ENCODE data around the gene SMIM44.
"Not testable (repeated sequence)": the region's sequence is repeated elsewhere in the genome, so short reads cannot be mapped to it uniquely, and the experiment has no call there.

SMIM44 gene

DNA sequence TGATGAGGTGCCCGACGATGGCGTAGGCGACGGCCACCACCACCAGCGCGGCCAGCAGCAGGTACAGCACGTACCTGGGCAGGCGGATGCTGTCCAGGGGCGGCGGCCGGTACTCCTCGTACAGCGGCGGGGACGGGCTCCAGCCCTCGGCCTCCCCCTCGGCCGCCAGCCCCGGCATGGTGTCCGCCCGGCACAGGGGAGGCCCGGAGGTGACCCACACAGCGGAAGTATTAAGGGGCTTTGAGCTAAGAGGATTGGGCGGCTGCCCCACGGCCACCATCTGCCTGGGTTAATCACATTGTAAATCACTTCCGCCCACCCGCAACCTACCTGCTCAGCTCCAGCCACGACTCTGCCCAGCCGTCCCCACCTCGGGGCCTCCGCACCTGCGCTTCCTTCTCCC lies at the start of gene SMIM44:
SMIM44 (minus strand) TSS at position 216 of the 403 bp plus-strand sequence; CDS start at position 178, 38 bp downstream.
- DNase-seq = no peak

DNA sequence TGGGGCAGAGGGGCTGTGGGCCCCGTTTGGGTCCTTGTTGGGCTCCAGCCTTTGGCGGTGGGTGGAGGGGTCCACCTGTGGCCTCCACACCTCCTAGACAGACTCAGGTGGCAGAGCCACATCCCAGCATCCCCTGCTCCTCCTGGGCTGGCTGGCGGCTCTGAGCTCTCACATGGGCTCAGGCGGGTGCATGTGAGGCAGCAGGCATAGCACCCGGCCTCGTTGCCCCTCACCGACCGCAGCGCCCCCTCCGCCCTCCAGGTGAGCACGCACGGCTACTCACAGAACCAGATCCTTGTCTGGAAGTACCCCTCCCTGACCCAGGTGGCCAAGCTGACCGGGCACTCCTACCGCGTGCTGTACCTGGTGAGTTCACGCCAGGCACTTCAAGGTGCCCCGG lies 49.8 kb upstream of the SMIM44 start:
- DNase-seq = no peak

GRCh38 chr19:3532154-3532786 lies 49.0 kb upstream of the SMIM44 start:
- no peak for DNase-seq

- DNase-seq = no peak
Measured at GRCh38 chr19:3531716-3532115, 48.5 kb upstream of the SMIM44 start.

DNA sequence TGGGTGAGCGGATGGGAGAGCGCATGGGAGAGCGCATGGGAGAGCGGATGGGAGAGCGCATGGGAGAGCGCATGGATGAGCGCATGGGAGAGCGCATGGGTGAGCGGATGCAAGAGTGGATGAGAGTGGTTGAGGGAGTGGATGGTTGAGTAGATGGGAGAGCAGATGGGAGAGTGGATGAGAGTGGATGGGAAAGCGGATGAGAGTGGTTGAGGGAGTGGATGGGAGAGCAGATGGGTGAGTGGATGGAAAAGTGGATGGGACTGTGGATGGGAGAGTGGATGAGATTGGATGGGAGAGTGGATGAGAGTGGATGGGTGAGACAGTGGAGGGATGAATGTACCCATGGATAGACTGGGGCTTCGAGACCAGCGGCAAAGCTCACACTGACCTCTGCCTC lies 47.1 kb upstream of the SMIM44 start:
- no peak for DNase-seq

- not testable (repeated sequence) for DNase-seq
Measured at GRCh38 chr19:3529299-3529698, 46.1 kb upstream of the SMIM44 start.

- DNase-seq = no peak
Measured at GRCh38 chr19:3528539-3529211, 45.4 kb upstream of the SMIM44 start.

DNA sequence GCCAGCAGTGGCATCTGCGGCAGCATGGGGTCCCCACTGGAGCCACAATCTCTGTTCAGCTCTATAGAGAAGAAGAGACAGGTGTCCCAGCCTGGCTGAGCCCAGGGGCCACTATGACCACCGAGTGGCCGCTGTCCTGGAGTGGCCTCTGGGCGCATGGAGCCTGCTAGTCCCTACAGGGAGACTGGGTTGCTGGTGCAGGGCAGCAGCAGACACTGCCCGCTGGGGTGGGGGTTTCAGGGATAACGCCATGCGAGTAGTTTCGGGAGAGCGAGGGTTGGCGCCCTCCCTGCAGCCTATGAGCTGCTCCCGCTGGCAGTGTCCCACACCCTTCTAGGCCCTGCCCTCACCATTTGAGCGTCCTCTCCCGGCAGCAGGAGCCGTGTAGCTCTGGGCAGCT lies 44.8 kb upstream of the SMIM44 start:
- no peak for DNase-seq

DNA sequence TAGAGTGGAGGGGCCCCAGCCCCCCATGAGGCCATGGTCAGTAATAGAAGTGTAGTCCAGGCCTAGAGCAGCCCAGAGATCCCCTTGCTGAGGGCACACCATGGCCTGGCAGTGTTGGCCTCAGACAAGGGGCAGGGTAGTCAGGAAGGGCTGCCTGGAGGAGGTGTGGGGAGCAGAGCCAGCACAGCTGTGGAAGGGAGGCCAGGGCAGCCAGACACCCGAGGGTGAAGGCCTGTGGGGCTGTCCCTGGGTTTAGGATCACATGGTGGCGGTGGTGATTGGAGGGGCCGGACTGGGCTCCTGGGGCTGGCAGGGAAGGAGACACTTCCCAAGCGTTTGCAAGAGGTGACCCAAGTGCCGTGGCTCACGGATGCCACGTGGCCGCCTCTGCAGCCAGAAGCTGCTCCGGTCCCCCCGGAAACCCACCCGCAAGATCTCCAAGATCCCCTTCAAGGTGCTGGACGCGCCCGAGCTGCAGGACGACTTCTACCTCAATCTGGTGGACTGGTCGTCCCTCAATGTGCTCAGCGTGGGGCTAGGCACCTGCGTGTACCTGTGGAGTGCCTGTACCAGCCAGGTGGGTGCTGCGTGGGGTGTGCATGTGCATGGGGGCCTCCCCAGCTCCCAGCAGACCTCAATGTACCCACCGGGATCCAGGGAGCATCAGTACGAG lies 44.1 kb upstream of the SMIM44 start:
- DNase-seq = no peak

DNA sequence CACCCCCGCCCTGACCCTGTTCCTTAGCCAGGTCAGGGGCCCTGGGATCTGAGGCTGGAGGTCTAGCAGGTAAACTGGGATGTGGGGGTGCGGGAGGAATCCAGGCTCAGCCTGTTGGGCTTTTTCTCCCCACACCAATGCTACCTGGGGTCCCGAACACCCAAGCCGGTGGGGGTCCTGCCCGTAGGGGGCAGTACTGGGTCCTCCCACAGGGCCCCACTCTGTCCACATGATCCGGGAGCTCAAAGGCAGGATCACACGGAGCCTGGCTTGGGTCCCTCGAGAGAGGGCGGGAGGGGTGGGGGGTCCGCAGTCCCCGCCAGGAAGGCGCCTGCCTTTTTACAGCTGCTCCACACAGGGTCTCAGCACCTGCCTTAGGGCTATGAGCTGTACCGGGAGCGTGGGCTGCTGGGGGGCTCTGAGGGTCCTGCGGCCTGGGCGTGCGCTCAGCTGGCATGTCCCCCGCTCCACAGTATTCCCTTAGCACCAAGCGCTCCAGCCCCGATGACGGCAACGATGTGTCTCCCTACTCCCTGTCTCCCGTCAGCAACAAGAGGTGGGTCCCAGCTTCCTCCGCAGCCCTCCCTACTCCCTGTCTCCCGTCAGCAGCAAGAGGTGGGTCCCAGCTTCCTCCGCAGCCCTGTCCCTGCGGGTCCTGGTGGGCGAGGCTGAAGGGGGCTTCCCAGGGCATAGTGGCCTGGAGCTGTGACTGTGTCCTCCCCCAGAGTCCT lies 43.4 kb upstream of the SMIM44 start:
- no peak for DNase-seq

GRCh38 chr19:3524904-3525451 lies 41.7 kb upstream of the SMIM44 start:
- no peak for DNase-seq

- no peak for DNase-seq
Measured at GRCh38 chr19:3524078-3524842, 41.0 kb upstream of the SMIM44 start.

- DNase-seq = no peak
Measured at GRCh38 chr19:3523361-3524077, 40.3 kb upstream of the SMIM44 start.

DNA sequence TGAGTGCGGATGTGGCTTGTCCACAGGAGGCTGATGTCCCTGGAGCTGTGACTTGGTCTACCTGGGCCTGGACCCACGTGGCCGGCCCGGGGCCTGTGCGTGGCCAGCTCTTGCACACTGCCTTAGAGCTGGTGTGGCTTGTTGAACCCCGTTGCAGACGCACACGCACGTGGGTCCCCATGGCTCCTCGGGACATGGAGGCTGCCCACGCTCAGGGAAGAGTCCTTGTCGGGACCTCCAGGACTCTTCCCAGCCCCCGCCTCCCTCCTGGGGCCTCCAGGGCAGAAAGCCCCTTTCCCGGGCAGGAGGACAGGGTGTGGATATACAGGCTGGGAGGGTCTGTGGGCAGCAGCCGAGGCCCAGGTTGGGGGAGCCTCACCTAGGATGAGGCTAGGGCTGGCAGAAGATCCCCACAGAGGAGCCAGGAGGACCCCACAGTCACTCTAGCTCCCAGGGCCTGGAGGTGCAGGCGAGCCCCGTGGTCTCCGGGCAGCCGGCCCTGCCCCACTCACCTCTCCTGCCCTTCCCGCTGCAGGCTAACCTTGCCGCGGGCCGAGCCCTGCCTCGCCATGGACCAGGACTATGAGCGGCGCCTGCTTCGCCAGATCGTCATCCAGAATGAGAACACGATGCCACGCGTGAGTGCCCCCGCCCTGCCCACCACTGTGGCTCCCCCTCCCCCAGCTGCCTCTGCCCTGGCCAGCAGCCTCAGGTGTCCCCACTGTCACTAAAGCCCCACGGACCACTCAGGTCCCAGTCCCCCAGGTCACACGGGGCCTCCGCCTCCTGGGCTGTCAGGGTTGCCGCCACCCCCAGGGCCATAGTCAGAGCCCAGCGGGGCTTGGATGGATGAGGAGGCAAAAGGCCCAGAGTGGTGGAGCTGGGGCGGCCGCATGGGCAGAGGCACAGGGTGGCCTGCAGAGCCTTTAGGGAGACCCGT lies 39.5 kb upstream of the SMIM44 start:
- DNase-seq = no peak

DNA sequence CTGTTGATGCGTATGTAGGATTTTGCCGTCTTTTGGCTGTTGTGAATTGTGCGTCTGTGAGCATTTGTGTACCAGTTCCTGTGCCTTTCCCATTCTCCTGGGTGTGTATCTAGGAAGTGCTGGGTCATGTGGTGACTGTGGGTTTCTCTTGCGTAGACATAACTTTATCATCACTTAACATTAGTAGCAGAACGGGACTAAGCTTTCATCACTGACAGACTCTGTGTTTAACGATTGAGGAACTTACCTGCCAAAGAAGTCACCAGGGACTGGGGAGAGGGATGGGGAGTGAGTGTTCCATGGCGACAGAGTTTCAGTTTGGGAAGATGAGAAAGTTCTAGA lies 37.8 kb upstream of the SMIM44 start:
- DNase-seq = no peak

DNA sequence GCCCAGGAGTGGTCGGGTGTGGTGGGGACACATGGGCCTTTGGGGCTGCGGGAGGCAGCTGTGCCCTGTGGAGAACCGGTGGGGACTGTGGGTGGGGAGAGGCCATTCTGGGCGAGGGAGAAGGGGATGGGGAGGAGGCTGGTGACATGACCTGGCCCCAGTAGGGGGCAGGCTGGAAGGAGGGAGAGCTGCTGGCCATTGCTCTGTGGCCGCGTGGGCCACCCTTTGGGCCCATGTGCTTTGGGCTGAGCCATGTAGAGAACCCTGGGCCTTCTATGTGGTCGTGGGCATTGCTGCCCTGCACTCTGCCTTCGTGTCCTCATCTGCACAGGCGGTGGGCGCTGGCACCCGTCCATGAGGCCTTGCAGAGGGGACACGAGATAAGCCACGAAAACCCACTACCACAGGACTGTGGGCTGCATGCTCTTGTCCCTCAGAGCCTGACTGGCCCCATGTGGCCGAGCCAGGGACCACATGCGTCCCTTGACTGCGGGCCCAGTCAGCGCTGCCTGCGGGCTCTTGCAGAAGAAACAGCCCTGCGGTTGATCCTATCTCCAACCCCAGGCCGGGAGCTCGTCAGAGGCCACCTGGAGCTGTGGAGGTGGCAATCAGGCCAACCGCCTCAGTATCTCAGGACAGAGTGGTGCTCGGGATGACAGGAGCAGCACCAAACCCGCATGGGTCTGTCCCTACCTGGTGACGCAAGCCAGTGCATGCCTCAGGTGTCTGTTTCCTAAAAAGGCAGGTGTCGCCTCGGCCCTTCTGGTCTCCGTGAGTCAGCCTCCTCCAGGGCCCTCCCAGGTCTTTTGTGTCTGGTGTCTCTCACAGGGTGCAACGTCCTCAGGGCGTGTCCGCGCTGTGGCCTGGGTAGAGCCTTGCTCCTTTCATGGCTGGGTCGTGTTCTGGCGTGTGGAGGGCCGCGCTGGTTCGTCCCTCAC lies 37.2 kb upstream of the SMIM44 start:
- DNase-seq = no peak

GRCh38 chr19:3519126-3519525 lies 35.9 kb upstream of the SMIM44 start:
- no peak for DNase-seq

DNA sequence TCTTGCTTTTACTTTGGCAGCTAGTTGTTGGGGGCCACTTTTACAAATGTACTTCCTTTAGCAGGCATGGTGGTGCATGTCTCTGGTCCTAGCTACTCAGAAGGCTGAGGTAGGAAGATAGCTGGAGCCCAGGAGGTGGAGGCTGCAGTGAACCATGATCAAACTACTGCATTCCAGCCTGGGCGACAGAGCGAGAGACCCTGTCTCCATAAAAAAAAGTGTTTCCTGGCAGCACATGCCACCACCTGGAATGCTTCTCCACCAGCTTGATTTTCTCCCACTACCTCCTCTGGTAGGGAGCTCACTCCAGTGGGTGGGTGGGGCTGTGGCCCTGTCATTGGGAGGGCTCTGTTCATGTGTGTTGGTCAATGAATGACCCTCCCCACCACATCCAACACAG lies 35.4 kb upstream of the SMIM44 start:
- no peak for DNase-seq

DNA sequence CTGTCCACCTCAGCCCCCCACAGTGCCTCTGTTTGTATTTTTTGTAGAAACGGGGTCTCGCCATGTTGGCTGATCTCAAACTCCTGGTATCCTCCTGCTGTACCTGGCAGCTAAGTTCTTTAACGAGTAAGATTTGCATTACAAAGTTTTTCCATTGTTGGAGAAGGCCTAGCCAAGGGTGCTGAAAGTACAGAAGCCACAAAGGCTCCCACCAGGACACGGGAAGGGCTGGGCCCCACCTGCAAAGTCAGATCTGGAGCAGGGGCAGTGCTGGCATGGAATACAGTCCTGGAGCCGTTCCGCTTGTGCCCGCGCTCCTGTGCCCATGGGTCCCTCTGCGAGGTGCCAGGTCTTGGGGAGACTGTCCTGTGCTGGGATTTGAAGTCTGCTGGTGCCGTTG lies 35.0 kb upstream of the SMIM44 start:
- no peak for DNase-seq

DNA sequence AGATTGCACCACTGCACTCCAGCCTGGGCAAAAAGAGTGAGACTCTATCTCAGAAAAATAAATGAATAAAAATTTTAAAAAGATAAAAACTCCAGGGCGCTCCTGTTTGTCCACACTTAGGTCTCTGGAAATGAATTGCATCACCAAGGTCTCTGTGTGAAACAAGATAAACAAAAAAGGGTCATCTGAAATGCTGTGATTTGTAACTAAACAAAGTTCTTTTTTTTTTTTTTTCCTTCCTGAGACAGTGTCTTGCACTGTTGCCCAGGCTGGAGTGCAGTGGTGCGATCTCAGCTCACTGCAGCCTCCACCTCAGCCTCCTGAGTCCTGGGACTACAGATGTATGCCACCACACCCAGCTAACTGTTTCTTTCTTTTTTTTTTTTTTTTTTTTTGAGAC lies 34.4 kb upstream of the SMIM44 start:
- DNase-seq = no peak

All from CD4-positive, alpha-beta T cell treated with Interleukin-1 beta for 1 hour (primary cell).